22Rv1 (cell line): ENCODE data around the gene IFT80.

ENCODE experiments used
- CTCF ChIP-seq: fragments of 450-650 bp; IDR thresholded peaks from 2 replicates; pipeline ENCODE4 v1.5.1; 2017; ENCODE audit warnings: mild to moderate bottlenecking
- ZFX ChIP-seq: fragments of 450-650 bp; IDR thresholded peaks from 2 replicates; pipeline ENCODE4 v1.6.1; 2017; ENCODE audit warnings: antibody characterized with exemption, borderline replicate concordance

GRCh38 chr3:160402221-160403027 is 3.4 kb upstream of the IFT80 start:
- TF ChIP-seq CTCF, result no peak
- no peak for TF ChIP-seq ZFX
